GM19035 (cell line): ENCODE data around the gene TCEA3.
"Not testable (repeated sequence)": the region's sequence is repeated elsewhere in the genome, so short reads cannot be mapped to it uniquely, and the experiment has no call there.

Experiments used
- ATAC-seq: cut with Tn5 transposase; IDR thresholded peaks from one replicate; pipeline ENCODE4 v1.9.1; 2021; ENCODE audit not compliant: unreplicated experiment

TCEA3 gene

DNA sequence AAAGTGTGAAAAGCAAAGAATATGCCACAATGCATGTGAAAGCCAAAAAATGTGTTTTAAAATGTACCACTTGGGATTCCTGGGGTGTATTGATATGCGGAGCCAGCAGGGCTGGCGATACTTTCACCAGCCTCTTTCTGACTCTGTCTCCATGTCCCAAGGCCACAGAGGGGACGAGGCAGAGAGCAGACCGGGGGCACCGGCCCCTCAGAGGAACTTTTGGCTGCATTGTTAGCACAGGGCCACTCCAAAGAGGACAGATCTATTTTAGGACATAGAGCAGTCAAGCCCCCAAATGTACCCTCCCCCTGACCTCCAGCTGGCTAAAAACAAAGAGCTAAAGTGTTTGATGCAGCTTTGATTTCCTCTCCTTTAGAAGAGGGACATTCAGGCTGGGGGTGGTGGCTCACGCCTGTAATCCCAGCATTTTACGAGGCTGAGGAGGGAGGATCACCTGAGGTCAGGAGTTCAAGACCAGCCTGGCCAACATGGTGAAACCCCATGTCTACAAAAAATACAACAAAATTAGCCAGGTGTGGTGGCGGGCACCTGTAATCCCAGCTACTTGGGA, 29.3 kb downstream of the TCEA3 start:
- no peak for ATAC-seq

DNA sequence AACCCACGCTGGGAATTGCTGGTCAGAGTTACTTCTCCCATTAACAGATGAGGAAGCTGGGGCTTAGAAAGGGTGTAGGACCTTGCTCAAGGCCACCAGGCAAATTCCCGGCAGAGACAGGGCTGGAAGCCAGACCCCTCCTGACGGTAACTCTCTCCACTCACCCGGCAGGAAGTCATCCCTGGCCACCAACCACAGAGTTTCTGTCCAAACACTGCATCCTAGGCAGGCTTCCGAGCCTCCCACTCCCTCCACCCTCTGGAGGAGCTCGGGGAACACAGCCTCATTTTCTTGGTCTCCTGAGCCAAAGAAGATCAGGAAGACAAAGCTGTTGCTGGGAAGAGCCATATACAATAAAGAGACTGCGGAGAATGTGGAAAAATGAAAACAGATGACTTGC, 29.9 kb downstream of the TCEA3 start:
- no peak for ATAC-seq

DNA sequence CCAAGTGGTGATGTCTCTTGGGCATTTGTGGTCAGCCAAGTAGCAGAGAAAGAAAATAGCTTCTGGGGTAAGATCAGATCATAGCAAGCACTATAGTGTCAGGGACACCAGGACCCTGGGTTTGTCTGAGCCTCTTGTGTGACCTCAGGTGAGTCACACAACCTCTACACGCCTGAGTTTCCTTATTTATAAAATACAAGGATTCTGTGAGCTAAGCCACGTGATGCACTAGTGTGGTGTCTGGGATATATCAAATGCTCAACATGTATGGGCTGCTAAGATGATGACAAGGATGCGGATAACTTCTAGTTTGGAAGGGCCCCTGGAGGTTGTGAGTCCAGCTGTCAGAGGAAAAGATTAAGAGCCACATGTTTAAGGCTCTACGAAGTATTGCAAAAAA, 30.4 kb downstream of the TCEA3 start:
- ATAC-seq, result no peak

DNA sequence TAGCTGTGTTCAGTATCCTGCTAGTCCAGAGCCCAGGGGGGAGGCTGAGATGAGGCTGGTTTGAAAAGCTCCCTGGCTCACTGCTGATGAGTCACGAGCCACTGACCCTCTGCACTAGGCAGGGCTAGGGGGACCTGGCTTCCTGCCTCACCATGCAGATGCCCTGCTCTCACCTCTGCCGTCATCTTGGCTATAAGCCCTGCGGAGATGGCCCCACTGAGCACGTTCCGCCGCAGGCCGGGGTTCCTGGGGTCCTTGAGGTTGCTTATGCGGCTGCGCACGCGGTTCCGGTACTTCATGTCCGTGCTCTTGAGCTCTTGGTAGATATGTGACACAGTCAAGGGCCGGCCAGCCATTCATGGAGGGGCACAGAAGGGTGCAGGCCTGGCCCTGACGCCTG, 30.8 kb downstream of the TCEA3 start:
- no peak for ATAC-seq

DNA sequence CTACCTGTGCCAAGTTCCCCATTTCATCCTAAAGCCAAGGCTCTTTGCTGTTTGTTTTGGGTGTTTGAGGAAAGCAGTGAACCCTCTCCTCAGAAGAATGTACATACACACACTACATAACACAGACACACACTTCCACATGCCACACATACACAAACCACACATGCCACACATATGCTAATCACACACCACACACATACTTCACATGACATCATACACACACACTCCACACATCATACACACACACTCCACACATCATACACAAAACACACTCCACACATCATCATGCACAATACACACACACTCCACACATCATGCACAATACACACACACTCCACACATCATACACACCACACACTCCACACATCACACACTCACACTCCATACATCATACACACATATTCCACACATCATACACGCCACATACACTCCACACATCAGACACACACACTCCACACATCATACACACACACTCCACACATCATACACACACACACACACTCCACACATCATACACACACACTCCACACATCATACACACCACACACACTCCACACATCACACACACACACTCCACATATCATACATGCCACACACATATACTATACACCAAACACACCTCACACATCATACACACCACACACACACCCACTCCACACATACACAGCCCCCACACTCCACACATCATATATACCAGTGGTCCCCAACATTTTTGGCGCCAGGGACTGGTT, 32.3 kb downstream of the TCEA3 start:
- no peak for ATAC-seq

DNA sequence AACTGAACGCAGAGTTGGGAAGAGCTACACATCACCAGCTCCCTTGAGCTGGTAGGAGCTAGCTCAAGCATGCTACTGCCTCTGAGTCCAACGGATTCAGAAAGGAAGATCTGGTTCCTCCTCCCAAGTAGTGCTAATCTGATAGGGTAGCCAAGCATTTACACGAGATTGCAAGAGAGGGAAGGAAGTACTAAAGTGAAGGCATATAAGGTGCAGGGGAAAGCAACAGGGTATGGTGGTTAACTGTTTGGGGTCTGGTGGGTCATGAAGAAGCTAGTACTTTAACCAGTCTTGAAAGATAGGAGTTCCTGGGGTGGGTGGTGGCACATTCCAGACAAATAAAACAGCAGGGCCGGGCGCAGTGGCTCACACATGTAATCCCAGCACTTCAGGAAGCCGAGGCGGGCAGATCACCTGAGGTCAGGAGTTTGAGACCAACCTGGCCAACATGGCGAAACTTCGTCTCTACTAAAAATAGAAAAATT, 34.7 kb downstream of the TCEA3 start:
- ATAC-seq, result no peak

DNA sequence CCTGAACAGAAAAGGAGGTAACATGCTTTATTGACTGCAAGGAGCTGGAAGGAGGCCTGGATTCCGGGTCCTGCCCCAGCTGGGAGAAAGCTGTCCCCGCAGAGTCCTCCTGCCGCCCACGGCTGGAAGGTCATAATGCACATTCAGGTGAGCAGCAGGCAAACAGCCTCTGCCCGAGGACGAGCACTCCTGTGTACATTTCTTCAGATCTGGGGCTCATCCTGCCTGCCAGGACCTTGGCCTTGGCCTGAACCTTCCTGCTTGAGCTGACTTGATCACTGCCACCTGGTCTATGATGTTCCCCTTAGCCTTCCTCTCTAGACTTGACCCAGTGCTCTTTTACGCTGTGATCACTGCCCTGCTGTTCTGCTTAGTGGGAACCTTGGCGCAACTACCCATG, 37.1 kb downstream of the TCEA3 start:
- no peak for ATAC-seq

DNA sequence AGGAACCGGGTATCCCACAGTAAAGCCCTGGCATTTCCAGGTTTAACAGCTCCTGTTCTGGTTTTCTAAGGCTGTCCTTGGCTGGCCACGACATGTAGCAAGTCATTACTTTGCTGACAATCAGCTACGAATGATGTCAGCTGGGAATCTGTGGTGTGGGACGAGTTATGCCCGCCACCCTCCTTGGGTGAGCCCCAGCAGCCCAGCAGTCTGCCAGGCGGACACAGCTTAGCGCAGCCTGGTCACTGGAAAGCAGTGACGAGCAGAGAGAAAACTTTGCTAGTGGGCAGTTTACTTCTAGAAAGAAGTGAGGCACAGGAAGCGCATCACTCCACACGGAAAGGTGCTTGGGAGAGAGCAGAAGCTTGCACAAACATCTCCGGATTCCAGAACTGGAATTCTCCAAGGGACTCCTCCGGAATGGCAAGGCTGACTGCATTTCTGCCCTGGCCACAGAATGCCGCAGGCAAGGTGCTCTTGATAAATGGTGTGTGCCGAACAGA, 39.4 kb downstream of the TCEA3 start:
- ATAC-seq, result no peak

DNA sequence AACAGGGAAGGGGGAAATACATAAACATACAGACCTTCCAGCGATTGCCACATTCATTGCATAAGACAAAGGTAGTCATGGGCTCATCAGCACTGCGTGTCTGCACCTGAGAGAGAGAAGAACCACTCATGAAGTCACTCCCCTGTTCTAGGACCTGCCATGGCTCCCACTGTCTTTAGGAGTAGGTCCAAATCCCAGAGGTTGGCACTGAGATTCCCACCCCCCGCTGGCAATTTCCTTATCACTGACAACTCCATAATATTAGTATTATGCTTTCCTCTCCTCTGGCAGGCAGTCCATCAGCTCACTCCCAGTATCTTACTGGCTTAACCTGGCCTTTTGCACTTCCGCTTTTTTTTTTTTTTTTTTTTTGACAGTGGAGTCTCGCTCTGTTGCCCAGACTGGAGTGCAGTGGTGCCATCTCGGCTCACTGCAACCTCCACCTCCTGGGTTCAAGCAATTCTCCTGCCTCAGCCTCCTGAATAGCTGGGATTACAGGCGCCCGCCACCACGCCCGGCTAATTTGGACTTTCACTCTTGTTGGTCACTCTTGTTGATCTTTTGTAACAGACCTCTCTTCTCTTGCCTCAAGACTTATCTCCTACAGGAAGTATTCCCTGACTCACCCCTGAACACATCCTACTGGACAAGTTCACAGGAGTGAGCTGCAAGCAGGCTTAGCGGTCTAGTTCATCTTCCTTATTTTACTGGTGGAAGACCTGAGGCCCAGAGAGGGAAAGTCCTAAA, 40.1 kb downstream of the TCEA3 start:
- ATAC-seq, result no peak

DNA sequence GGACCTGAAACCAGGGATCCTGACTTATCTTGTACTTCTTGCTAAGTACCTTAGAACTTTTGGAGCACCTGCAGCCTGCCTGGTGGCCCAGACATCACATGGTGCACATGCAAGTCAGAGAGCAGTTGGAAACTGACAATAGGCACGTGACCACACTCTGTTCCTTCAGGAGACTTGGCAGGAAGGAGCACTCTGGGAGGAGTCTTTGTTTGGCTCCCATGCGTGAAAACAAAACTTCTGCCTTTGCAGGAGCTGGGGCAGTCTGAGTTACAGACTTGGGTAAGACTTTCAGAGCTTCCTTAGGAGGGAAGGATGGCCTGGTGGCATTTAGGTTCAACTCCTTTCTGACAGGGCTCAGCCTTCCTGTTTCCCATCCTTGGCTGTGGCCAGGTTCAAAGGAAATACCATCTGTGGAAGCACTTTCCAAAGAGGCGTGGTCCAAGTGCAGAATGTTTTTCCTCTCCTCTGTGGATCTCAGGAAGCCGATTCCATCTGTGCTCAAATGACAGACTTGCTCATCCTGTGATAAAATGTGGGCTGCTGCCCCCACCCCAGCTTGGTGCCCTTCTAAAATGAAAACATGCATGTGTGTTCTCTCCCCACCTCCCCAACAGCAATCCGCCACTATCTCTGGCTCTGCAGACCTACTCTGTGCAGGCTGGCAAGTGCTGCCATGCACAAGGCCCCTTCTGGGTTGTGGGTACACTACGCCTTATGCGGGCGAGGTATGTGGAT, 40.8 kb downstream of the TCEA3 start:
- ATAC-seq, result no peak

DNA sequence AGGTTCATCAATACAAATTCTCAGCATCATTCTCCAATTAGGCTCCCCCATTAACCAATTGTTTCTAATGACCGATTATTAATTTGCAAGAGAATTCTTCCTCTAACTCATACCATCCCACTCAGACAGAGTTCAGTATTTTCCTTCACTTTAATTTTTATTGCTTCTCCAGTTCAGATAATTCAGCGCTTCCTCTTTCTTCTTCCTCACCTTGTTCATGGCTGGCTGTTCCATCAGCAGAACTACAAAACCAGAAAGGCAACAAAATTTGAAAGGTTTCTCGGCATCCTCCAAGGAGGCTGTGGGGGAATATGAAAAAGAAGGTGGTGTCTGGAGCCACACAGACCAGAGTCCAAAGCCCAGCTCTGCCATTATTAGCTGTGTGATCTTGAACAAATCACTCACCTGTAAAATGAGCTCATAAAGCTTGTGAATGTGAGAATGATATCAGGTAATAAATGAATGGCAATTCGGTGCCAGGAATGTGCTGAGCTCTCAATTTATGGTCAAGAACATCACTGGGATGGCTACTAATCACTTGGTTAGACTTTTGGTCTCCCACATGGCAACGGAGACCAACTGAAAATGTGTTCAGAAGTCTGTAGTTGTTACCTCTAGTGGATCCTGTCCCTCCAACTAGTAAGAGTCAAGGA, 43.2 kb downstream of the TCEA3 start:
- ATAC-seq, result no peak

DNA sequence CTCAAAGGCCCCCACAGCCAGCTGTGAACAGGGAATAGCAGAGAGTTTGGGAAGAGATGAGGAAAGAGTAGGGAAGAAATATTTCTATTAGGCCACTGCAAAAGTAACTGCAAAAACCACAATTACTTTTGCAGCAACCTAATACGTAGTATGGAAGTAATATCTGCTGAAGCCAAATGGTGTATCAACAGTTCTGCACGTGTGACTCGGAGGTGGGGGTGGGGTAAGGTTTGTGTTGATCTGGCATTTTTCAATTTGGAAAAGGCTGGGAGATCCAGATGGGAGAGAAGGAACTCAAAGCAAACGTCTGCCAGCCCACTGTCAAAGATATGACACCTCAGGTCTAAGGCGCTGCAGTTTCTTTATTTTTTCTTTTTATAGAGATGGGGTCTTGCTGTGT, 43.8 kb downstream of the TCEA3 start:
- no peak for ATAC-seq

DNA sequence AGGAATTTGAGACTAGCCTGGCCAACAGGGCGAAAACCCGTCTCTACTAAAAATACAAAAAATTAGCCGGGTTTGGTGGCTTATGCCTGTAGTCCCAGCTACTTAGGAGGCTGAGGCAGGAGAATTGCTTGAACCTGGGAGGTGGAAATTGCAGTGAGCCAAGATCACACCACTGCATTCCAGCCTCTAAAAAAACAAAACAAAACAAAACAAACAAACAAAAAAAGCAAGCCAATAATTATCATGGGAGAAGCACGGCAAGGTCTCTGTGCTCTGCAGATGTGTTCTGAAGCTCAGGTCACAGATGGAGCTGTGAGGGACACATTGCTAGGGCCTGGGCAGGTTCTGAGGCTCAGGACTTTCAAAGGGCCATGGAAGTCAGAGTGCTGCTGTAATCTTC, 44.3 kb downstream of the TCEA3 start:
- ATAC-seq, result not testable (repeated sequence)

DNA sequence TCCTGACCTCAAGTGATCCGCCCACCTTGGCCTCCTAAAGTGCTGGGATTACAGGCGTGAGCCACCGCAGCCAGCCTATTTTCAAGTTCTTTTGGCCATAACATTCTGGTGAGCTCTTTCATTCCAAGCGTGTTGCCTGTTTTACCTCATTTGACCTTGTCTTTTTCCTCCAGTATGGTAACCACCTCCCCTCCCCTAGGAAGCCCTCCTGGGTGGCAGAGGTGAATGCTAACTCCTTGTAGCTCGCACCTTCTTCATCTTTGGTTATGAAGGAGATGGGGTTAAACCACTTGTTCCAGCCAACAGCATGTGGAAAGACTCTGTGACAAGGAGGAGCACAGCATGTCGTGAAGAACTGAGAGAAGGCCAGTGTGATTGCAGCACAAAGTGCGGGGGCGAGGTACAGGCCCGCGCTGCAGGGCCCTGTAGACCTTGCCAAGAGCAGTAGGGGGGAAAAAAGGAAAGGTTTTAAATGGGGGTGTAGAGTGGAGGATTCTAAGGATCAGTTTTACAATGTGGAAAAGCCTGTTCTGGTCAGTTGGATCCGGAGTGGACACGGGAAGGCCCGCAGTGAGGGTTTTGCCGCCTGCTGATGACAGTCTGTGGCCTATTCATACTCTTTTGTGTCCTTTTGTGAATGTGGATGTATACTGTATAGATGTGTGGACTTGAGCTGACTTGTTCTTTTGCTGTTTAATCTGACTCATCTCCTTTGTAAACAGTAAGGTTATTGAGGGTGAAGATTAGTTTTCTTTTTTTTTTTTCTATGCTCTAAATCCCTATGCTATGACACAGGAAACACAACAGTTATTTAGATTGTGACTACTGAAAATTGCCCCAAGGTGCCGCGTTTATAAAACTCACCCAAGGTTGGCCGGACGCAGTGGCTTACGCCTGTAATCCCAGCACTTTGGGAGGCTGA, 47.4 kb downstream of the TCEA3 start:
- no peak for ATAC-seq

DNA sequence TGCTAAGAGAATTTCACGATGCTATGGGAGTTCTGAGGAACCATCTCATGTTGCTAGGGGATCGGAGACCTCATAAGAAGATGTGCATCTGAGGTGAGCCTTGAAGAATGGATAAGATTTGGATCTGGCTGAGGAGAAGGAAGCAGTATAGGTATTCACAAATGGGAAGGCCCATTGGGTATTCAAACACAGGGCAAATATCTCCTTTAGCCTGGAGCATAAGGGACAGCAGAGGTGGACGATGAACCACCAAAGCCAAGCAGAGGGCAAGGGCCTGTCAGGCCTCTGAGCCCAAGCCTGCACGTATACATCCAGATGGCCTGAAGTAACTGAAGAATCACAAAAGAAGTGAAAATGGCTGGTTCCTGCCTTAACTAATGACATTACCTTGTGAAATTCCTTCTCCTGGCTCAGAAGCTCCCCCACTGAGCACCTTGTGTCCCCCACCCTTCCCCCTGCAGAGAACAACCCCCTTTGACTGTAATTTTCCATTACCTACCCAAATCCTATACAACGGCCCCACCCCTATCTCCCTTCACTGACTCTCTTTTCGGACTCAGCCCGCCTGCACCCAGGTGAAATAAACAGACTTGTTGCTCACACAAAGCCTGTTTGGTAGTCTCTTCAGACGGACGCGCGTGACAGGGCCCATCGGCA, 50.3 kb downstream of the TCEA3 start:
- ATAC-seq, result not testable (repeated sequence)

DNA sequence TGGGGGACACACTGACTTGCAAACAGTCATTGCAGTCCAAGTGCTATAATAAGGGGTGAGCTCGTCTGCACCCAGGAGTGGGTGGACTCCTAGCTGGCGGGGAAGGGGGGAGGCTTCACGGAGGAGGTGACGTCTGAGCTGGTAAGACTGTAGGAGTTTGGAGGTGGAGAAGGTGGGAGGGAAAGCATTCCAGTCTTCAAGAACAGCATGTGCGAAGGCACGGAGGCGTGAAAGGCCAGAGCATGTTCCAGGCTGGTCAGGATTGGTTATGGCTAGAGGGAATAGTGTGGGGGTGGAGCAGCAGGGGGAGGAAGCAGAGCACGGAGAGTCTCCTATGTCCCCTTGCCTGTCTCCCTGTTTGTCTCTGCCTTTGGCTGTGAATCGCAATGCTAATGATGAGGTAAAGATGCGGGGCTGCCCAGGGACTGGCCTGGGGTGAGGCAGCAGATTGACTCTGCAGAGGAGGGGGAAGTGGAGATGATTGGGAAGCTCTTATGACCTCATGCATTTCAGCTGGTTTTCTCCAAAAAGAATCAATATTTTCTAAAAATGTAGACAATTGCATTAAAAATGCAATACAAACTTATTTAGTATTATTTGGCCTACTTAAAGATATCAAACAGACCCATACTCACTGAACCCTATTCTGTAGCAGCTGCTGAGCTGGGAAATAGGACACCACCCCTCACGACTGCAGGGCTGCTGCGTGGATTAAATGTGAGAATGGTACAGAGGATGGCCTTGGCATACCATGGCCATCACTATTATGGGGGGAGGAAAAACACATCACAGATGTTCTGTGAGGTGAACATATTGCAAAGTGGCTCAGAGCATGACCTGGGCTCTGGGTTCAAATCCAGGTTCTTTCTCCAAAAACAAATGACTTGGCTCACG, 52.3 kb downstream of the TCEA3 start:
- ATAC-seq, result no peak

DNA sequence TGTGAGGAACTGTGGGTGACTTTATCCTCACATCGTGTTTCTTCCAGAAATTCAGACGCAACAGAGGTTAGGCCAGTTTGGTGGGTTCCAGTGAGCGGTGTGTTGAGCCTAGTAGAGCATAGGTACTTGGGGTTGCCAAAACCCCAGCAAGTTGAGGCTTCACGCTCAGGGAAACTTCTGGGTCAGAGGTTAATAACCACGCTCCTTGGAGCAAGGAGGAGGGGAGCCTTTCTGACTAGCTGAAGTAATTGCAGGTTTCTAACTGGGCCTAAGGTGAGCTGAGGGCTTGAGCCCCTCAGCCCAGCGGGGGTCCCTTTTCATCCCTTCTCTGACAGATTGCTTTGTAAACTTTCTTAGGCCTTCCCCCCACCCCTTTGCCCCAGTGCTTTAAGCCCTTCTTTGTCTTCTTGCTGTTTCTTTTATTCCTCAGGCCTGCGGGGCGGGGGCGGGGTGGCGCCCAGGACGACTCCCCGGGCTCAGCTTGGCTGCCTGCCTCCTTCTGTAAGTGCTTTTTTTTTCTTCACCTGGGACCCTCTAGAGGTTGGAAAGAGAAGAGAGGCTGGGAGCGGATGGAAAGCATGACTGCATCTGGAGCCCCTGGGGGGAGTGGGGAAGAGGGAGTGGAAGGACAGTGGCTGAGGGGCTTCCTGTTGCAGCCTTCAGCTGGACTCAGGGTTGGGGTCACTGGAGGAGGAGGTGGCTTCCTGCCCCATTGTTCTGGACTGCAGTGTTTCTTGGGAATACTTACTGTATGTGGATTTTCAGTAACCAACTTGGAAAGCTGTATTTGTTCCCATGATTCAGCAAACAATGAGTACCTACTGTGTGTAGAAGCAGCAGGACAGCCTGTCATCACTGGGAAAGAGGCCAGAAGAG, 53.6 kb downstream of the TCEA3 start:
- ATAC-seq, result no peak
